GM21717 (cell line): ENCODE measurements around the gene MED4.

Source experiments
- ATAC-seq: cut with Tn5 transposase; IDR thresholded peaks from one replicate; pipeline ENCODE4 v1.9.1; 2021; ENCODE audit warnings: mild to moderate bottlenecking, moderate library complexity; ENCODE audit not compliant: unreplicated experiment

Gene MED4

GRCh38 chr13:48038761-48039160 is 56.1 kb downstream of the MED4 start:
- no peak for ATAC-seq

- peak; percentile 92 for ATAC-seq
Measured at GRCh38 chr13:48037346-48038173, 57.3 kb downstream of the MED4 start, which contains the start of gene NUDT15. Gene NUDT15 (plus strand): TSS chr13:48037726. CDS start chr13:48037747, 21 bp downstream.

GRCh38 chr13:48029859-48030258 is 65.0 kb downstream of the MED4 start:
- no peak for ATAC-seq

- no peak for ATAC-seq
Measured at GRCh38 chr13:48028066-48028465, 66.8 kb downstream of the MED4 start.
